GM12872 (cell line): Measurements from ENCODE around the gene CCDC86.

Source experiments
- CTCF ChIP-seq: IDR thresholded peaks from 3 replicates; pipeline ENCODE4 v1.5.1; 2011; ENCODE audit warnings: low read depth, mild to moderate bottlenecking, low read length, moderate library complexity; ENCODE audit not compliant: insufficient read depth

Gene CCDC86

GRCh38 chr11:60841797-60842667 is at the start of gene CCDC86:
Gene CCDC86, plus strand, starts transcription at chr11:60842113. Its CDS starts 12 bp downstream, at chr11:60842125.
- TF ChIP-seq CTCF, result no peak

DNA sequence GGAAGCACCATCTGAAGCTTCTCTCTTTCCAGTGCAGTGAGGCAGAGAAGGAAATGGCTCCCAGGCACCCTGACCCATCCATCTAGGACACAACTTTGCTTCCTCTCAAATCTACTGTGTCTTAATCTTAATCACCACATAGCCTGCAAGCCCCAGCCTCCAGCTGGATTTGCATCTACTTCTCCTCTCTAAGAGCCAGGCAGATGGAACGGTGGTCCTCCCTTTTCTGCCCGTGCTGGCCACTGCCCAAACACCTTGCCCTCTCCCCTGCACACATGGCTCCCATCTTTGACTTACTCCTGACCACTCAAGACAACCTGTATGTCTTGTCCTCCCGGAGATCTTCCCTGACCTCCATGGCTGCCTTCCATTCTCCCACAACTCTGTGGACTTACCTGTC is 49.4 kb upstream of the CCDC86 start:
- no peak for TF ChIP-seq CTCF

GRCh38 chr11:60795291-60795690 is 46.6 kb upstream of the CCDC86 start:
- no peak for TF ChIP-seq CTCF

GRCh38 chr11:60797846-60798630 is 43.9 kb upstream of the CCDC86 start:
- no peak for TF ChIP-seq CTCF

DNA sequence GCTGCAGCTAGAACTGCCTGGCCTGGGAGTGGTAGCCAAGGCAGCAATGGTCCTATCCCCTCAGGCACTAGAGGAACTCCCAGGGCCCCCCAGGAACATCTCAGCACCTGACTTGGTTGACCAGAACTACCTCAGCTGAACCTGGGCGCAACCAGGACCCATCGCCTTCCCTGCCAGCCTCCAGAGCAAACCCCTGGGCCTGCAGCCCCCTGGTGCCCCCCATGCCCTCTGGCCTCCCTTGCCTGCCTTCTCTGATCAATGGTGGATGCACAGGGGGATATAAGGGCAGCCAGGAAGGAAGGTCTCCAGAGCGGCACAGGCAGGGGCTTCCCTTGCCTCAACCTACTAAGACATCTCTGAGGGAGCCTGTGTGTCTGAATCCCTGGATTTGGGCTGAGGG is 43.3 kb upstream of the CCDC86 start:
- no peak for TF ChIP-seq CTCF

GRCh38 chr11:60801194-60801593 is 40.7 kb upstream of the CCDC86 start:
- no peak for TF ChIP-seq CTCF

GRCh38 chr11:60803273-60803936 is 38.5 kb upstream of the CCDC86 start:
- no peak for TF ChIP-seq CTCF
